Neural cell (in vitro differentiated cells): ENCODE data around the gene BLM.

Source experiments
- CTCF ChIP-seq: fragments of 450-650 bp; IDR thresholded peaks from 2 replicates; pipeline ENCODE4 v1.5.1; 2014; ENCODE audit warnings: antibody characterized with exemption, mild to moderate bottlenecking, moderate library complexity; ENCODE audit not compliant: poor library complexity, severe bottlenecking
- EP300 ChIP-seq: fragments of 450-650 bp; conservative IDR thresholded peaks from 2 replicates; pipeline ENCODE4 v1.6.1; 2014; ENCODE audit warnings: antibody characterized with exemption, mild to moderate bottlenecking, moderate library complexity; ENCODE audit not compliant: poor library complexity, severe bottlenecking
- EZH2 ChIP-seq: fragments of 200-600, 300-800 bp; shearing (Covaris generic), sonication (generic); IDR thresholded peaks from 2 replicates; pipeline ENCODE4 v1.6.1; 2014; ENCODE audit warnings: antibody characterized with exemption, low read length, borderline replicate concordance, mild to moderate bottlenecking; ENCODE audit not compliant: insufficient read depth, poor library complexity, severe bottlenecking
- MXI1 ChIP-seq: fragments of 450-650 bp; conservative IDR thresholded peaks from 2 replicates; pipeline ENCODE4 v1.6.1; 2014; ENCODE audit warnings: antibody characterized with exemption, mild to moderate bottlenecking; ENCODE audit not compliant: poor library complexity, severe bottlenecking
- POLR2AphosphoS5 ChIP-seq: IDR thresholded peaks from 2 replicates; pipeline ENCODE4 v1.6.1; 2012
- RAD21 ChIP-seq: fragments of 450-650 bp; conservative IDR thresholded peaks from 2 replicates; pipeline ENCODE4 v1.6.1; 2014; ENCODE audit warnings: antibody characterized with exemption, mild to moderate bottlenecking, moderate library complexity
- REST ChIP-seq: IDR thresholded peaks from 2 replicates; pipeline ENCODE4 v1.6.1; 2012; ENCODE audit warnings: borderline replicate concordance
- SMC3 ChIP-seq: fragments of 450-650 bp; conservative IDR thresholded peaks from 2 replicates; pipeline ENCODE4 v1.6.1; 2014; ENCODE audit warnings: antibody characterized with exemption, mild to moderate bottlenecking, moderate library complexity; ENCODE audit not compliant: poor library complexity
- TAF1 ChIP-seq: IDR thresholded peaks from 2 replicates; pipeline ENCODE4 v1.6.1; 2012; ENCODE audit warnings: low read depth

- no peak for TF ChIP-seq CTCF
- TF ChIP-seq TAF1, result no peak
- no peak for TF ChIP-seq REST
- TF ChIP-seq POLR2AphosphoS5, result peak; percentile 23
- TF ChIP-seq EZH2, result no peak
- no peak for TF ChIP-seq MXI1
- TF ChIP-seq RAD21, result no peak
- peak; percentile 27 for TF ChIP-seq EP300
- no peak for TF ChIP-seq SMC3
Measured at GRCh38 chr15:90807786-90808086, 90.6 kb downstream of the BLM start.
